SK-N-SH (cell line): ENCODE measurements around the gene AXIN1. TPM values are rescaled to one million over a fixed set of nuclear protein-coding genes. Genes with fewer than 3 reads are reported as not detected.

Source experiments
- CTCF ChIA-PET: fragments of 300-600, 350-600 bp; formaldehyde crosslinking; extraction: SDS; loops from one replicate; lab custom pipeline; 2021; lab: Yijun Ruan, JAX
- POLR2A ChIA-PET: fragments of 350-600 bp; sonication (Branson Sonifier 250); formaldehyde crosslinking; extraction: SDS; loops from one replicate; lab custom pipeline; 2020; ENCODE audit warnings: antibody characterized with exemption, inconsistent platforms; lab: Yijun Ruan, JAX
- DNase-seq: peaks from one replicate; pipeline ENCODE4 v3.0.0; 2012
- H2AFZ ChIP-seq: fragments of 200-600 bp; sonication (generic); 2 replicates; pipeline ENCODE4 v1.8.1; 2016; ENCODE audit warnings: antibody characterized with exemption, mild to moderate bottlenecking, low read depth
- H3F3A ChIP-seq: fragments of 200-600 bp; sonication (generic); replicated peaks from 2 replicates; pipeline ENCODE3; 2016; ENCODE audit warnings: antibody characterized with exemption, mild to moderate bottlenecking; ENCODE audit not compliant: insufficient read depth
- H3K27ac ChIP-seq, 2 experiments: fragments of 200-500 bp in 1 of 2; fragments of 200-600 bp in 1 of 2; sonication (Bioruptor generic) in 1 of 2; sonication (generic), shearing (Covaris generic) in 1 of 2; 2 replicates each; pipeline versions ENCODE4 v1.5.1 to v1.6.1; 2014 to 2016; ENCODE audit warnings: low read depth in 2 of 2, inconsistent platforms in 1 of 2, low read length in 1 of 2, mild to moderate bottlenecking in 1 of 2, mixed read lengths in 1 of 2
- H3K27me3 ChIP-seq: fragments of 200-600 bp; sonication (generic), shearing (Covaris generic); 2 replicates; pipeline ENCODE4 v1.6.1; 2016; ENCODE audit warnings: mixed run types; ENCODE audit not compliant: insufficient read depth
- H3K36me3 ChIP-seq, 2 experiments: fragments of 200-500 bp in 1 of 2; fragments of 200-600 bp in 1 of 2; sonication (Bioruptor generic) in 1 of 2; sonication (generic) in 1 of 2; replicated peaks in 1 of 2; 2 replicates each; pipeline versions ENCODE3 to v1.5.1; 2014 to 2016; ENCODE audit warnings: low read length in 1 of 2, mild to moderate bottlenecking in 1 of 2; ENCODE audit not compliant: insufficient read depth in 2 of 2, control insufficient read depth in 1 of 2
- H3K4me1 ChIP-seq, 2 experiments: fragments of 200-500 bp in 1 of 2; fragments of 200-600 bp in 1 of 2; sonication (Bioruptor generic) in 1 of 2; sonication (generic), shearing (Covaris generic) in 1 of 2; 2 replicates each; pipeline versions ENCODE4 v1.5.1 to v1.6.1; 2014 to 2016; ENCODE audit warnings: low read depth in 1 of 2, low read length in 1 of 2, mixed run types in 1 of 2; ENCODE audit not compliant: insufficient read depth in 2 of 2, control insufficient read depth in 1 of 2
- H3K4me2 ChIP-seq: fragments of 200-600 bp; sonication (generic), shearing (Covaris generic); 2 replicates; pipeline ENCODE4 v1.6.1; 2017; ENCODE audit warnings: mixed run types
- H3K4me3 ChIP-seq, 2 experiments: fragments of 200-500 bp in 1 of 2; fragments of 200-600 bp in 1 of 2; sonication (Bioruptor generic) in 1 of 2; sonication (generic), shearing (Covaris generic) in 1 of 2; 2 replicates each; pipeline versions ENCODE4 v1.5.1 to v1.8.1; 2014 to 2016; ENCODE audit warnings: low read depth in 2 of 2, inconsistent platforms in 1 of 2, low read length in 1 of 2, mild to moderate bottlenecking in 1 of 2, mixed read lengths in 1 of 2, moderate library complexity in 1 of 2
- H3K79me2 ChIP-seq: fragments of 200-600 bp; sonication (generic); 2 replicates; pipeline ENCODE4 v1.8.1; 2017; ENCODE audit warnings: mild to moderate bottlenecking; ENCODE audit not compliant: insufficient read depth
- H3K9ac ChIP-seq: fragments of 200-600 bp; sonication (generic); 2 replicates; pipeline ENCODE4 v1.6.1; 2017; ENCODE audit warnings: mixed run types
- H3K9me2 ChIP-seq: fragments of 200-600 bp; sonication (generic); 2 replicates; pipeline ENCODE4 v1.6.1; 2017; ENCODE audit warnings: mixed run types
- H3K9me3 ChIP-seq: fragments of 200-600 bp; sonication (generic); 2 replicates; pipeline ENCODE4 v1.6.1; 2017; ENCODE audit warnings: mixed run types, mild to moderate bottlenecking, moderate library complexity
- H4K20me1 ChIP-seq: fragments of 200-600 bp; sonication (generic); 2 replicates; pipeline ENCODE4 v1.6.1; 2017; ENCODE audit warnings: mild to moderate bottlenecking, mixed run types; ENCODE audit not compliant: insufficient read depth
- ELF1 ChIP-seq: IDR thresholded peaks from 2 replicates; pipeline ENCODE4 v1.4.0; 2012
- FOXM1 ChIP-seq: IDR thresholded peaks from 2 replicates; pipeline ENCODE4 v1.4.0; 2012; ENCODE audit warnings: low read depth, mild to moderate bottlenecking
- GABPA ChIP-seq: IDR thresholded peaks from 2 replicates; pipeline ENCODE4 v1.4.0; 2012; ENCODE audit warnings: low read depth, mild to moderate bottlenecking
- GATA2 ChIP-seq: sonication (generic); formaldehyde crosslinking; IDR thresholded peaks from 2 replicates; pipeline ENCODE4 v1.5.0; 2020; ENCODE audit warnings: mild to moderate bottlenecking, missing genetic modification reagents
- JUND ChIP-seq: IDR thresholded peaks from 2 replicates; pipeline ENCODE4 v1.4.0; 2012
- MAX ChIP-seq: IDR thresholded peaks from 2 replicates; pipeline ENCODE4 v1.4.0; 2012; ENCODE audit warnings: low read depth
- NFIC ChIP-seq: IDR thresholded peaks from 2 replicates; pipeline ENCODE4 v1.4.0; 2012; ENCODE audit warnings: borderline replicate concordance
- PBX3 ChIP-seq: IDR thresholded peaks from 2 replicates; pipeline ENCODE4; 2012
- REST ChIP-seq: IDR thresholded peaks from 2 replicates; pipeline ENCODE4 v1.6.1; 2012; ENCODE audit warnings: mild to moderate bottlenecking, low read depth, low read length, moderate library complexity
- RFX5 ChIP-seq: IDR thresholded peaks from 2 replicates; pipeline ENCODE4 v1.6.1; 2012; ENCODE audit warnings: mild to moderate bottlenecking, improper control_type of control experiment, low read length
- RXRA ChIP-seq: IDR thresholded peaks from 2 replicates; pipeline ENCODE4 v1.4.0; 2012; ENCODE audit warnings: low read depth, mild to moderate bottlenecking, borderline replicate concordance
- TAF1 ChIP-seq: IDR thresholded peaks from 2 replicates; pipeline ENCODE4 v1.6.1; 2012; ENCODE audit warnings: low read depth, mild to moderate bottlenecking, low read length, moderate library complexity, borderline replicate concordance
- TCF12 ChIP-seq: IDR thresholded peaks from 2 replicates; pipeline ENCODE4 v1.4.0; 2012
- ZBTB33 ChIP-seq: IDR thresholded peaks from 2 replicates; pipeline ENCODE4 v1.4.0; 2012; ENCODE audit warnings: low read depth, borderline replicate concordance
- WGBS: methylation state at CpG from one replicate; pipeline ENCODE4 v1.1.6; 2017; ENCODE audit warnings: low lambda C conversion rate; 5-methylcytosine and 5-hydroxymethylcytosine counted together
- polyA plus RNA-seq, 3 experiments: library from polyadenylated mRNA; depleted of rRNA; stranded (reverse); fragments of >200 nt; gene quantifications; 2 replicates each; pipeline ENCODE4 v1.2.3, GENCODE V29; 2012

The AXIN1 gene
- polyA plus RNA-seq, 1 of the 3 experiments (the other 2 are of a cell fraction): 19.9 TPM

DNA sequence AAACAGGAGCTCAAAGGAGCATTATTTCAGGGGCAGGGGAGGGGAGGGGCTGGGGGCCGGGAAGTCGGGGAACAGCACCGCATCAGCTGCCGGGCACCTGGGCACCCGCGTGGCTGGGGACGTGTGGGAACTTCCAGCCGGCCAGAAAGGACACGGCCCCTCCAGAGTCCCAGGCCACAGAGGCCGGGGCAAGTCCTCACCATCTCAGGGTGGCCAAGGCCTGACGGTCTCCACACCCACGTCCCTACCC is 28.2 kb upstream of the AXIN1 start:
- POLR2A ChIA-PET: interaction anchor here (0.6 to 0.7 kb wide), 2 partner anchors 58 to 185 kb away, joined by 3 to 4 read pairs; no protein-coding TSS in a partner anchor
- Histone ChIP-seq H3K9ac (peak overlapping the region; percentile 88), H3K4me3 (peak overlapping the region; percentile 80 to 86), H3K36me3 (peaks cover 0 to 20% of the 10 kb centered on the region in 2 experiments), H2AFZ (no peak overlapping the region), H4K20me1 (peaks cover 17% of the 10 kb centered on the region), H3K9me3 (no peaks in the 10 kb centered on the region), H3K79me2 (peaks cover 29% of the 10 kb centered on the region), H3K4me1 (peaks cover 5 to 23% of the 10 kb centered on the region in 2 experiments; a peak in 2 of 4 replicates), H3K27ac (peak overlapping the region; percentile 30 to 68; a peak in 2 of 4 replicates), H3K9me2 (no peaks in the 10 kb centered on the region), H3K4me2 (peak overlapping the region; percentile 97), H3K27me3 (no peaks in the 10 kb centered on the region), H3F3A (no peaks in the 10 kb centered on the region)
- WGBS: 9% methylated on average over 11 of the region's 12 CpGs
- no peak for DNase-seq
- TF ChIP-seq NFIC: no peak
- no peak for TF ChIP-seq FOXM1
- TF ChIP-seq TCF12: no peak
- no peak for TF ChIP-seq ELF1
- no peak for TF ChIP-seq GABPA
- no peak for TF ChIP-seq ZBTB33
- no peak for TF ChIP-seq RXRA
- TF ChIP-seq JUND: no peak
- CTCF ChIA-PET: interaction anchor here (0.9 to 1.8 kb wide), 3 partner anchors 10 to 97 kb away, joined by 3 to 9 read pairs (median 9); partner anchors contain the start of gene MRPL28

DNA sequence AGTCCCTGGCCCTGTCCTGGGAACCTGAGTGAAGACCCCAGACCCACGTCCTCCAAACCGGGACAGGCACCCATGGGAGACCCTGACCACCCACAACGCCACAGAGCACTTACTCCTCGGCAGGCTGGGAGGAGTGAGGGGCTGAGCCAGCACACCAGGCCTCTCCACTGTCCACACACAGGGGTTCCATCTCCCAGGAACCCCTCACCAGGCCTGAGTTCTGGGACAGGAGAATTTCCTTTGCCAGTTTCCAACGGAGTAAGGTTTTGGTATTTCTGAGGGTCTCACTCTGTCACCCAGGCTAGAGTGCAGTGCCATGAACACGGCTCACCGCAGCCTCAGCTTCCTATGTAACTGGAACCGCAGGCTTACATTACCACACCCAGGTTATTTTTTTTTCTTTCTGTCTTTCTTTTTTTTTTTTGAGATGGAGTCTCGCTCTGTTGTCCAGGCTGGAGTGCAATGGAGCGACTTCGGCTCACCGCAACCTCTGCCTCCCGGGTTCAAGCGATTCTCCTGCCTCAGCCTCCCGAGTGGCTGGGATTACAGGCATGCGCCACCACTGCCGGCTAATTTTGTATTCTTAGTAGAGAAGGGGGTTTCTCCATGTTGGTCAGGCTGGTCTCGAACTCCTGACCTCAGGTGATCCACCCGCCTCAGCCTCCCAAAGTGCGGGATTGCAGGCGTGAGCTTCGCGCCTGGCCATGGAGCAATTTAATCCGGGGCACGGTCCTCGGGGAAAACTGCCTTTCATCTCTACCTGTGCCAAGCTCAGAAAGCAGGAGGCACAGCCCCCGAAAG is 27.6 kb upstream of the AXIN1 start:
- peaks cover 0 to 22% of the 10 kb centered on the region in 2 experiments for H3K36me3 ChIP-seq
- H3F3A ChIP-seq: no peaks in the 10 kb centered on the region
- H3K9me3 ChIP-seq: no peaks in the 10 kb centered on the region
- no peak overlapping the region; a peak in 1 of 4 replicates for H3K27ac ChIP-seq
- peaks cover 17% of the 10 kb centered on the region for H4K20me1 ChIP-seq
- no peak overlapping the region for H2AFZ ChIP-seq
- no peaks in the 10 kb centered on the region for H3K27me3 ChIP-seq
- DNase-seq: no peak
- WGBS: 80% methylated on average over 15 of the region's 27 CpGs
- H3K4me3 ChIP-seq: peak overlapping the region; percentile 80 to 86
- CTCF ChIA-PET: interaction anchor here (0.9 to 1.8 kb wide), 3 partner anchors 9 to 97 kb away, joined by 3 to 9 read pairs (median 9); partner anchors contain the start of gene MRPL28
- TF ChIP-seq MAX (no peak), REST (no peak), NFIC (no peak), PBX3 (no peak), TAF1 (no peak), RFX5 (no peak), GATA2 (CRISPR knock-in tag) (no peak)
- TF ChIP-seq, all 33 proteins: peak for 0
- Histone ChIP-seq H3K4me2 (peak overlapping the region; percentile 97), H3K9ac (peak overlapping the region; percentile 88; the same call in 1 of the 2 replicates), H3K79me2 (peaks cover 29% of the 10 kb centered on the region), H3K9me2 (no peaks in the 10 kb centered on the region), H3K4me1 (peaks cover 5 to 23% of the 10 kb centered on the region in 2 experiments; a peak in 2 of 4 replicates)
- POLR2A ChIA-PET: interaction anchor here (0.6 to 0.7 kb wide), 3 partner anchors 58 to 205 kb away, joined by 3 to 4 read pairs (median 3); no protein-coding TSS in a partner anchor
